Activated naive CD4-positive, alpha-beta T cell treated with anti-CD3 and anti-CD28 coated beads, Interleukin-2, amount 50 U/mL, for 16 hours (primary cell): ENCODE measurements around the gene HECA.
"Not testable (repeated sequence)": the region's sequence is repeated elsewhere in the genome, so short reads cannot be mapped to it uniquely, and the experiment has no call there.

Experiments used
- DNase-seq: peaks from one replicate; pipeline ENCODE4 v3.0.0-alpha.2; 2020

HECA gene

GRCh38 chr6:139161817-139162284 lies 27.0 kb downstream of the HECA start:
- peak; percentile 73 for DNase-seq

- DNase-seq, result peak; percentile 51
Measured at GRCh38 chr6:139164001-139164400, 29.1 kb downstream of the HECA start.

- DNase-seq, result no peak
Measured at GRCh38 chr6:139165324-139165723, 30.4 kb downstream of the HECA start.

- no peak for DNase-seq
Measured at GRCh38 chr6:139166238-139166955, 31.5 kb downstream of the HECA start.

- DNase-seq, result no peak
Measured at GRCh38 chr6:139166956-139167313, 32.1 kb downstream of the HECA start.

GRCh38 chr6:139172151-139172550 lies 37.3 kb downstream of the HECA start:
- no peak for DNase-seq

GRCh38 chr6:139172567-139172966 lies 37.7 kb downstream of the HECA start:
- DNase-seq, result no peak

GRCh38 chr6:139173172-139173571 lies 38.3 kb downstream of the HECA start:
- no peak for DNase-seq

GRCh38 chr6:139173822-139174221 lies 38.9 kb downstream of the HECA start:
- no peak for DNase-seq

GRCh38 chr6:139174961-139175360 lies 40.1 kb downstream of the HECA start:
- DNase-seq, result no peak

GRCh38 chr6:139175389-139175948 lies 40.6 kb downstream of the HECA start:
- no peak for DNase-seq

- DNase-seq, result no peak
Measured at GRCh38 chr6:139181236-139181635, 46.4 kb downstream of the HECA start.

- DNase-seq, result no peak
Measured at GRCh38 chr6:139184047-139184446, 49.2 kb downstream of the HECA start.

- DNase-seq, result no peak
Measured at GRCh38 chr6:139184459-139184858, 49.6 kb downstream of the HECA start.

GRCh38 chr6:139186242-139186641 lies 51.4 kb downstream of the HECA start:
- DNase-seq, result no peak

- no peak for DNase-seq
Measured at GRCh38 chr6:139186692-139187091, 51.8 kb downstream of the HECA start.

- DNase-seq, result no peak
Measured at GRCh38 chr6:139187489-139187888, 52.6 kb downstream of the HECA start.

- DNase-seq, result no peak
Measured at GRCh38 chr6:139189665-139190064, 54.8 kb downstream of the HECA start.

- DNase-seq, result no peak
Measured at GRCh38 chr6:139194740-139195139, 59.9 kb downstream of the HECA start.

GRCh38 chr6:139198529-139199288 lies 63.8 kb downstream of the HECA start:
- DNase-seq, result no peak

GRCh38 chr6:139201378-139201777 lies 66.5 kb downstream of the HECA start:
- no peak for DNase-seq

GRCh38 chr6:139204978-139205377 lies 70.1 kb downstream of the HECA start:
- DNase-seq, result no peak

- DNase-seq, result no peak
Measured at GRCh38 chr6:139205843-139206242, 71.0 kb downstream of the HECA start.

GRCh38 chr6:139210766-139211165 lies 75.9 kb downstream of the HECA start:
- not testable (repeated sequence) for DNase-seq
